OCI-LY1 (cell line): ENCODE data around the gene RABGAP1L.
A peak's percentile ranks its signal among the peaks of the same experiment; 100 is the strongest.

Source experiments
- H2AFZ ChIP-seq: fragments of 200-600 bp; sonication (generic), shearing (Covaris generic); 2 replicates; pipeline ENCODE4 v1.6.0; 2014; ENCODE audit warnings: antibody characterized with exemption, mild to moderate bottlenecking, low read length
- H3F3A ChIP-seq: fragments of 200-600 bp; sonication (generic), shearing (Covaris generic); 2 replicates; pipeline ENCODE4 v1.6.0; 2014; ENCODE audit warnings: mild to moderate bottlenecking, antibody characterized with exemption, low read length, moderate library complexity; ENCODE audit not compliant: insufficient read depth
- H3K27ac ChIP-seq: fragments of 200-600 bp; sonication (generic); 2 replicates; pipeline ENCODE4 v1.5.1; 2014; ENCODE audit warnings: low read length, mixed run types, mild to moderate bottlenecking, low read depth; ENCODE audit not compliant: poor library complexity, severe bottlenecking
- H3K27me3 ChIP-seq: fragments of 200-600 bp; sonication (generic); 2 replicates; pipeline ENCODE4 v1.6.0; 2014; ENCODE audit warnings: antibody characterized with exemption, mild to moderate bottlenecking, low read length, moderate library complexity; ENCODE audit not compliant: insufficient read depth
- H3K36me3 ChIP-seq: fragments of 200-600 bp; sonication (generic); 2 replicates; pipeline ENCODE4 v1.6.1; 2014; ENCODE audit warnings: mild to moderate bottlenecking, antibody characterized with exemption, low read length, moderate library complexity, mixed read lengths; ENCODE audit not compliant: insufficient read depth
- H3K4me1 ChIP-seq: fragments of 200-600 bp; sonication (generic); 2 replicates; pipeline ENCODE4 v1.5.1; 2014; ENCODE audit warnings: mild to moderate bottlenecking, low read length, moderate library complexity; ENCODE audit not compliant: insufficient read depth, severe bottlenecking
- H3K4me2 ChIP-seq: fragments of 200-600 bp; sonication (generic), shearing (Covaris generic); 2 replicates; pipeline ENCODE4 v1.6.1; 2014; ENCODE audit warnings: low read length
- H3K4me3 ChIP-seq: fragments of 200-600 bp; sonication (generic); 2 replicates; pipeline ENCODE4 v1.5.1; 2014; ENCODE audit warnings: low read length, low read depth, mild to moderate bottlenecking, mixed read lengths; ENCODE audit not compliant: poor library complexity, severe bottlenecking
- H3K79me2 ChIP-seq: fragments of 200-600 bp; shearing (Covaris generic); 2 replicates; pipeline ENCODE4 v1.6.1; 2016; ENCODE audit warnings: mixed run types, low read length, mixed read lengths; ENCODE audit not compliant: insufficient read depth
- H3K9ac ChIP-seq: fragments of 200-600 bp; sonication (generic), shearing (Covaris generic); 2 replicates; pipeline ENCODE4 v1.6.1; 2014; ENCODE audit warnings: mild to moderate bottlenecking, low read length, mixed read lengths
- H3K9me2 ChIP-seq: fragments of 200-600 bp; sonication (generic), shearing (Covaris generic); 2 replicates; pipeline ENCODE4 v1.6.1; 2014; ENCODE audit warnings: low read depth, mild to moderate bottlenecking, low read length, mixed read lengths
- H3K9me3 ChIP-seq: fragments of 200-600 bp; shearing (Covaris generic); 2 replicates; pipeline ENCODE4 v1.6.1; 2014; ENCODE audit warnings: low read length, mixed read lengths
- H4K20me1 ChIP-seq: fragments of 200-600 bp; sonication (generic), shearing (Covaris generic); 2 replicates; pipeline ENCODE4 v1.6.0; 2016; ENCODE audit warnings: mild to moderate bottlenecking, low read length; ENCODE audit not compliant: insufficient read depth
- EZH2 ChIP-seq: fragments of 200-600 bp; sonication (generic), shearing (Covaris generic); IDR thresholded peaks from 2 replicates; pipeline ENCODE4 v1.8.0; 2017; ENCODE audit warnings: borderline replicate concordance, mixed run types, mild to moderate bottlenecking, antibody characterized with exemption, low read length, moderate library complexity, mixed read lengths
- TF ChIP-seq, protein P1 (sequence below): fragments of 200-600 bp; sonication (generic), shearing (Covaris generic); IDR thresholded peaks from 2 replicates; pipeline ENCODE4 v1.5.1; 2017; ENCODE audit warnings: mild to moderate bottlenecking, antibody characterized with exemption, low read length, moderate library complexity, mixed read lengths

RABGAP1L gene

GRCh38 chr1:174939775-174940545, 780.6 kb downstream of the RABGAP1L start:
- Histone ChIP-seq H3K36me3 (peaks cover 16% of the 10 kb centered on the region; the same call in 1 of the 2 replicates), H3K79me2 (peaks cover 4% of the 10 kb centered on the region), H3K4me3 (no peak overlapping the region), H3K4me1 (peaks cover 27% of the 10 kb centered on the region), H3K9me2 (no peaks in the 10 kb centered on the region), H3K27me3 (no peaks in the 10 kb centered on the region), H3F3A (no peaks in the 10 kb centered on the region), H3K4me2 (no peak overlapping the region), H3K27ac (no peak overlapping the region), H2AFZ (no peak overlapping the region), H3K9me3 (no peaks in the 10 kb centered on the region), H4K20me1 (no peaks in the 10 kb centered on the region), H3K9ac (no peak overlapping the region)
- TF ChIP-seq, protein P1, sequence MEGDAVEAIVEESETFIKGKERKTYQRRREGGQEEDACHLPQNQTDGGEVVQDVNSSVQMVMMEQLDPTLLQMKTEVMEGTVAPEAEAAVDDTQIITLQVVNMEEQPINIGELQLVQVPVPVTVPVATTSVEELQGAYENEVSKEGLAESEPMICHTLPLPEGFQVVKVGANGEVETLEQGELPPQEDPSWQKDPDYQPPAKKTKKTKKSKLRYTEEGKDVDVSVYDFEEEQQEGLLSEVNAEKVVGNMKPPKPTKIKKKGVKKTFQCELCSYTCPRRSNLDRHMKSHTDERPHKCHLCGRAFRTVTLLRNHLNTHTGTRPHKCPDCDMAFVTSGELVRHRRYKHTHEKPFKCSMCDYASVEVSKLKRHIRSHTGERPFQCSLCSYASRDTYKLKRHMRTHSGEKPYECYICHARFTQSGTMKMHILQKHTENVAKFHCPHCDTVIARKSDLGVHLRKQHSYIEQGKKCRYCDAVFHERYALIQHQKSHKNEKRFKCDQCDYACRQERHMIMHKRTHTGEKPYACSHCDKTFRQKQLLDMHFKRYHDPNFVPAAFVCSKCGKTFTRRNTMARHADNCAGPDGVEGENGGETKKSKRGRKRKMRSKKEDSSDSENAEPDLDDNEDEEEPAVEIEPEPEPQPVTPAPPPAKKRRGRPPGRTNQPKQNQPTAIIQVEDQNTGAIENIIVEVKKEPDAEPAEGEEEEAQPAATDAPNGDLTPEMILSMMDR: no peak
- TF ChIP-seq EZH2: no peak

GRCh38 chr1:174940646-174941175, 781.4 kb downstream of the RABGAP1L start:
- Histone ChIP-seq H3K79me2 (peaks cover 4% of the 10 kb centered on the region), H3K9me2 (no peaks in the 10 kb centered on the region), H3K27ac (peak overlapping the region; percentile 33), H3K9me3 (no peaks in the 10 kb centered on the region), H3K36me3 (peaks cover 16% of the 10 kb centered on the region; the same call in 1 of the 2 replicates), H3K4me1 (peaks cover 27% of the 10 kb centered on the region), H2AFZ (no peak overlapping the region), H3K4me3 (no peak overlapping the region), H3K9ac (no peak overlapping the region), H3K27me3 (no peaks in the 10 kb centered on the region), H3K4me2 (no peak overlapping the region), H3F3A (no peaks in the 10 kb centered on the region), H4K20me1 (no peaks in the 10 kb centered on the region)
- TF ChIP-seq, protein P1: no peak
- no peak for TF ChIP-seq EZH2

GRCh38 chr1:174942547-174943255, 783.4 kb downstream of the RABGAP1L start:
- H3K4me1 ChIP-seq: peaks cover 27% of the 10 kb centered on the region
- H3K4me3 ChIP-seq: no peak overlapping the region
- H3K36me3 ChIP-seq: peaks cover 11% of the 10 kb centered on the region; the same call in 1 of the 2 replicates
- no peaks in the 10 kb centered on the region for H3F3A ChIP-seq
- no peak overlapping the region for H2AFZ ChIP-seq
- no peaks in the 10 kb centered on the region for H3K9me3 ChIP-seq
- no peaks in the 10 kb centered on the region for H3K9me2 ChIP-seq
- TF ChIP-seq, protein P1: no peak
- TF ChIP-seq EZH2: no peak
- peaks cover 4% of the 10 kb centered on the region for H3K79me2 ChIP-seq
- H3K27me3 ChIP-seq: no peaks in the 10 kb centered on the region
- no peak overlapping the region for H3K9ac ChIP-seq
- H3K27ac ChIP-seq: peak overlapping the region; percentile 19
- no peaks in the 10 kb centered on the region for H4K20me1 ChIP-seq
- peak overlapping the region; percentile 20; the same call in 1 of the 2 replicates for H3K4me2 ChIP-seq
